ENCODE measurements around the gene ZSWIM7. TPM values are rescaled to one million over a fixed set of nuclear protein-coding genes. Genes with fewer than 3 reads are reported as not detected.

Gene ZSWIM7
- total and polyA plus RNA-seq, 7 experiments from 2014 or later = 10.0 to 82.7 (median 39.0) TPM

DNA sequence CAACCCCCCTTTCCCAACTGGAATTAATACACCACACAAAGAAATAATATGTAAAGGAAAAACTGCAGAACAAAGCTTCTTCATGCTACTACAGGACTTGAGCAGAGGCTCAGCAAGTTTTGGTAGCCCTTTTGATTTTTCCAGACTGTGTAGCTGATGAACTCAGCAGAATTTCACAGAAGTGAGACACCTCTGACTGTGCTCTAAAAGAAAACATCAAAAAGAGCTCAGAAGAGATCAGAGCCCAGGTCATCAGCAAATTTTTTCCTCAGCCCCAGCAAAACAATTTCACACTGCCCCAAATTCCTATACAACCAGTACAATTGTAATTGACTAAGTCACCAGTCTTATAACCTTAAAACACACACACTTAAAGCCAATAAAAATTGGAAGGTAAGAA lies 38.1 kb upstream of the ZSWIM7 start:
- ChIA-PET POLR2A (interaction anchor here (0.9 kb wide), 1 partner anchor 39 kb away, joined by 9 read pairs; no protein-coding TSS in a partner anchor), CTCF (interaction anchor here (0.6 kb wide), 1 partner anchor 472 kb away, joined by 3 read pairs; no protein-coding TSS in a partner anchor)
- no peak overlapping the region for H3K4me3 ChIP-seq (ENCODE audit: low read length)
- Mint-ChIP-seq H3K27me3 (no peaks in the 10 kb centered on the region), H3K9me3 (no peaks in the 10 kb centered on the region), H3K36me3 (peaks cover 13 to 61% (median 34%) of the 10 kb centered on the region in 5 donors), H3K27ac (peak overlapping the region in 8 of 9 donors; percentile 2 to 90 (median 65)), H3K4me1 (peaks cover 0 to 21% (median 8%) of the 10 kb centered on the region in 7 donors), H3K4me3 (no peak overlapping the region)
- no peaks in the 10 kb centered on the region for H3K27me3 ChIP-seq (ENCODE audit: control insufficient read depth in 2 of 2, insufficient read depth in 2 of 2, low read length in 2 of 2)
- intact Hi-C loops (cut with micrococcal nuclease) = no loop called here
- no peaks in the 10 kb centered on the region for H3K4me1 ChIP-seq (ENCODE audit: control insufficient read depth in 2 of 2, insufficient read depth in 2 of 2, low read length in 2 of 2)
- H3K36me3 ChIP-seq (ENCODE audit: control insufficient read depth in 2 of 3, insufficient read depth in 3 of 3, low read length in 3 of 3) = peaks cover 6 to 81% (median 14%) of the 10 kb centered on the region in 3 experiments
- H3K27ac ChIP-seq (ENCODE audit: low read depth, low read length) = no peak overlapping the region
- no peaks in the 10 kb centered on the region for H3K9me3 ChIP-seq (ENCODE audit: control insufficient read depth in 2 of 3, low read length in 3 of 3)
- ATAC-seq = no peak
- no peak for DNase-seq

DNA sequence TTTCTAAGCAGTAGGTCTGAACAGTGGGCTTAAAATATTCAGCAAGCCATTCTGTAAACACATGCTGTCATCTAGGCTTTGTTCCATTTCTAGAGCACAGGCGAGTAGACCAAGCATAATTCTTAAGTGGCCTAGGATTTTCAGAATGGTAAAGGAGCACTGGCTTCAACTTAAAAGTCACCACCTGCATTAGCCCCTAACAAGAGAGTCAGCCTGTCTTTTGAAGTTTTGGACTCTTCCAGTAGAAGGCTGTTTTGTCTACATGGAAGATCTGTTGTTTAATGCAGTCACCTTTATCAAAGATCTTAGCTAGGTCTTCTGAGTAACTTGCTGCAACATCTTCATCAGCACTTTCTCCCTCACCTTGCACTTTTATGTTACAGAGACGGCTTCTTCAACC lies 36.8 kb upstream of the ZSWIM7 start:
- Mint-ChIP-seq H3K4me3 (no peak overlapping the region), H3K27me3 (no peaks in the 10 kb centered on the region), H3K27ac (peak overlapping the region in 5 of 9 donors; percentile 19 to 71 (median 62)), H3K4me1 (peaks cover 0 to 19% (median 8%) of the 10 kb centered on the region in 7 donors), H3K9me3 (no peaks in the 10 kb centered on the region), H3K36me3 (peaks cover 14 to 65% (median 35%) of the 10 kb centered on the region in 5 donors)
- Histone ChIP-seq H3K36me3 (ENCODE audit: control insufficient read depth in 2 of 3, insufficient read depth in 3 of 3, low read length in 3 of 3) (peaks cover 7 to 89% (median 21%) of the 10 kb centered on the region in 3 experiments), H3K4me3 (ENCODE audit: low read length) (no peak overlapping the region), H3K9me3 (ENCODE audit: control insufficient read depth in 2 of 3, low read length in 3 of 3) (no peaks in the 10 kb centered on the region), H3K27ac (ENCODE audit: low read depth, low read length) (no peak overlapping the region), H3K4me1 (ENCODE audit: control insufficient read depth in 2 of 2, insufficient read depth in 2 of 2, low read length in 2 of 2) (no peaks in the 10 kb centered on the region), H3K27me3 (ENCODE audit: control insufficient read depth in 2 of 2, insufficient read depth in 2 of 2, low read length in 2 of 2) (no peaks in the 10 kb centered on the region)
- DNase-seq = no peak
- CTCF ChIA-PET = no interaction called here
- ATAC-seq = no peak
- intact Hi-C loops (cut with micrococcal nuclease) = no loop called here
- POLR2A ChIA-PET = no interaction called here

DNA sequence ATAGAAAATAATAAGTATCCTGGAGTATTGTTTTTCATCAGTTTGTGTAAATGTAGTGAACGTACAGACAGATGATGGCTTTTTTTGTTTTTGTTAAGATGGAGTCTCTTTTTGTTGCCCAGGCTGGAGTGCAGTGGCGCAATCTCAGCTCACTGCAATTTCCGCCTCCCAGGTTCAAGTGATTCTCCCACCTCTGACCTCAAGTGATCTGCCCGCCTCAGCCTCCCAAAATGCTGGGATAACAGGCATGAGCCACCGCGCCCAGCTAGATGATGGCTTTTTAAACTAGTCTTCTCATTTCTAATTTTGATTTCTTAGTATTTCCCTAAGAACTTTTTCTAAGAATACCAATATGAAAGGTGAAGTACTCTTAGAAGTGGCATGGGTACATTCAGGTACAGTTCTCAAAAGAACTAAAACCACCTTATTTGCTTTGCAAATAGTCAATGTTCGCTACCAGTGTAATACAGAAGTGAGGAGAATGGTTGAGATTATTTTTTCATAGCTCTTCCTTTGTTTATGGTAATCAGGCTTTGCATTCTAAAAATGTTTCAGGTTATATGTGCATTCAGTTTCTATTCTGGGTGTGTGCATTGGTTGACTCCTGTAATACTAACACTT lies 34.3 kb upstream of the ZSWIM7 start:
- intact Hi-C loops (cut with micrococcal nuclease) = no loop called here
- no peaks in the 10 kb centered on the region for H3K4me1 ChIP-seq (ENCODE audit: control insufficient read depth in 2 of 2, insufficient read depth in 2 of 2, low read length in 2 of 2)
- Mint-ChIP-seq H3K4me1 (peaks cover 0 to 23% (median 8%) of the 10 kb centered on the region in 7 donors), H3K36me3 (peaks cover 14 to 62% (median 37%) of the 10 kb centered on the region in 5 donors), H3K27me3 (no peaks in the 10 kb centered on the region), H3K4me3 (no peak overlapping the region), H3K9me3 (no peaks in the 10 kb centered on the region), H3K27ac (peak overlapping the region in 5 of 9 donors; percentile 5 to 54 (median 19))
- H3K27me3 ChIP-seq (ENCODE audit: control insufficient read depth in 2 of 2, insufficient read depth in 2 of 2, low read length in 2 of 2) = no peaks in the 10 kb centered on the region
- ChIA-PET CTCF (no interaction called here), POLR2A (interaction anchor here (0.6 kb wide), 1 partner anchor 11 kb away, joined by 4 read pairs; no protein-coding TSS in a partner anchor)
- H3K4me3 ChIP-seq (ENCODE audit: low read length) = no peak overlapping the region
- peaks cover 15 to 89% (median 29%) of the 10 kb centered on the region in 3 experiments for H3K36me3 ChIP-seq (ENCODE audit: control insufficient read depth in 2 of 3, insufficient read depth in 3 of 3, low read length in 3 of 3)
- no peak for DNase-seq
- no peaks in the 10 kb centered on the region for H3K9me3 ChIP-seq (ENCODE audit: control insufficient read depth in 2 of 3, low read length in 3 of 3)
- H3K27ac ChIP-seq (ENCODE audit: low read depth, low read length) = no peak overlapping the region
- ATAC-seq = no peak

DNA sequence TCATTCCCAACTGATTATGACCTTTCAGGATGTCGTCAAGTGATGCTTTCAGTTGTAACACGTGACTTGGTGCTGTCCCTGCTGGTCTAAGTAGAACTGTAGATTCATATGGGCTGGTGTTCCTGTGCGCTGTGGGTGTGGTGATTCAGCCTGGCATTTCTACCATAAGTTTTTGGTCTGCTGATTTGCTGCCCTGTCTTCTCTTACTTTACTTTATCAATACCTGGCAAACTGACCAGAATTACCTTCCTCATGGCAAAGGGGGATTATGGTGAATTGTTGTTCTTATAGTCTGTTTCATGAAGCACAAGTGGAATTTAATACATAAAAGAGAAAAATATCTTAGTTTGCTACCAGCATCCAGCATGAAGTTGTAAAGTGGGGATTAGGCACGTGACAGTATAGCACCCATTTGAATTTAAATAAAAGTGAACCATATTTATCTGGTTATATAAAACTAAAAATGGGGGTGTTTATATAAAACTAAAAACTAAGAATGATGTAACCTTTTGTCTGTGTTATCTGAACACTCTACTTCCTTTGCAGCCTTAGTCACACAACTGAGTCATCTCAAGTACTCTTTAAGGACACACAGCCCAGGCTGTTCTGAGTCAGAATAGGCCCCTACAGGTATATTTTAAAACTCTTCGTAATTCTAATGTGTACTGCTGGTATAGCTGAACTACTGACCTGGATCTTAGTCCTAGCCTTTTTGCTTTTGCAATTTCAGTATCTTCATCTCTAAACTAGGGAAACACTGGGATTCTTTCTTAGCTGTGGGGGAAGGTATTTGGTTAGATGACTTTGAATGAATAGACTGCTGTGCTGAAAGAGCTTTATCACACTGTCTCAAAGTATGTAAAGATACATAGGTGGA lies 28.4 kb upstream of the ZSWIM7 start:
- Mint-ChIP-seq H3K27ac (peak overlapping the region; percentile 45 to 94 (median 81)), H3K4me3 (peak overlapping the region in 2 of 10 donors; percentile 26 to 67), H3K9me3 (no peaks in the 10 kb centered on the region), H3K27me3 (no peaks in the 10 kb centered on the region), H3K36me3 (peaks cover 20 to 58% (median 40%) of the 10 kb centered on the region in 5 donors), H3K4me1 (peaks cover 0 to 26% (median 4%) of the 10 kb centered on the region in 7 donors)
- peak; percentile 77 for ATAC-seq
- Histone ChIP-seq H3K27me3 (ENCODE audit: control insufficient read depth in 2 of 2, insufficient read depth in 2 of 2, low read length in 2 of 2) (no peaks in the 10 kb centered on the region), H3K4me3 (ENCODE audit: low read length) (no peak overlapping the region), H3K4me1 (ENCODE audit: control insufficient read depth in 2 of 2, insufficient read depth in 2 of 2, low read length in 2 of 2) (no peaks in the 10 kb centered on the region), H3K27ac (ENCODE audit: low read depth, low read length) (no peak overlapping the region), H3K9me3 (ENCODE audit: control insufficient read depth in 2 of 3, low read length in 3 of 3) (no peaks in the 10 kb centered on the region), H3K36me3 (ENCODE audit: control insufficient read depth in 2 of 3, insufficient read depth in 3 of 3, low read length in 3 of 3) (peaks cover 22 to 86% (median 55%) of the 10 kb centered on the region in 3 experiments)
- intact Hi-C loops (cut with micrococcal nuclease) = loop anchor here in 1 of 2 donors (10.0 kb wide), 1 partner anchor 187 kb away; the partner anchor contains the start of genes NCOR1 and PIGL
- peak in 2 of 9 donors; percentile 15 to 37 for DNase-seq
- ChIA-PET POLR2A (no interaction called here), CTCF (no interaction called here)

DNA sequence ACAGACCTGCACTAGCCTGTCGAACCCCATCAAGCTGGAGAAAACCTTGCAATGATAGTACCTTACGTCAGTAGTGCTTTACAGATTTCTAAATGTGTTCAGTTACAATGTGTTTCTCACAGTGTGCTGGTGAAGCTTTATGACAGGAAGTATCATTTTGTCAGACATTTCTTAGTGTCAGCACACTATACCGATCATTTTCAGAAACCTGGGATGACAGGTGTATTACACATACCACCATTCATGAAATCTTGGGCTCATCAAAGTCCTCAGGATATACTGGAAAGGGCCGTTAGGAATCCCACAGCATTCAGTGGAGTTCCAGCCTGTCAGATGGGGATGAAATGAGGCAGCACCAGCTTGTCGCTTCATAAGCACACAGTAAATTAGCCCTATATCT lies 27.4 kb upstream of the ZSWIM7 start:
- ATAC-seq (no peak), DNase-seq (no peak)
- Histone ChIP-seq H3K4me1 (ENCODE audit: control insufficient read depth in 2 of 2, insufficient read depth in 2 of 2, low read length in 2 of 2) (no peaks in the 10 kb centered on the region), H3K36me3 (ENCODE audit: control insufficient read depth in 2 of 3, insufficient read depth in 3 of 3, low read length in 3 of 3) (peaks cover 22 to 75% (median 48%) of the 10 kb centered on the region in 3 experiments), H3K27ac (ENCODE audit: low read depth, low read length) (no peak overlapping the region), H3K9me3 (ENCODE audit: control insufficient read depth in 2 of 3, low read length in 3 of 3) (no peaks in the 10 kb centered on the region), H3K27me3 (ENCODE audit: control insufficient read depth in 2 of 2, insufficient read depth in 2 of 2, low read length in 2 of 2) (no peaks in the 10 kb centered on the region), H3K4me3 (ENCODE audit: low read length) (no peak overlapping the region)
- Mint-ChIP-seq H3K9me3 (no peaks in the 10 kb centered on the region), H3K27me3 (no peaks in the 10 kb centered on the region), H3K36me3 (peaks cover 16 to 55% (median 37%) of the 10 kb centered on the region in 5 donors), H3K4me1 (peaks cover 0 to 26% (median 11%) of the 10 kb centered on the region in 7 donors), H3K4me3 (no peak overlapping the region), H3K27ac (peak overlapping the region in 8 of 9 donors; percentile 16 to 94 (median 83))
- ChIA-PET POLR2A (interaction anchor here (0.9 kb wide), 1 partner anchor 28 kb away, joined by 3 read pairs; the partner anchor contains the start of genes TTC19 and ZSWIM7), CTCF (no interaction called here)
- intact Hi-C loops (cut with micrococcal nuclease) = loop anchor here in 1 of 2 donors (10.0 kb wide), 1 partner anchor 188 kb away; the partner anchor contains the start of genes NCOR1 and PIGL

DNA sequence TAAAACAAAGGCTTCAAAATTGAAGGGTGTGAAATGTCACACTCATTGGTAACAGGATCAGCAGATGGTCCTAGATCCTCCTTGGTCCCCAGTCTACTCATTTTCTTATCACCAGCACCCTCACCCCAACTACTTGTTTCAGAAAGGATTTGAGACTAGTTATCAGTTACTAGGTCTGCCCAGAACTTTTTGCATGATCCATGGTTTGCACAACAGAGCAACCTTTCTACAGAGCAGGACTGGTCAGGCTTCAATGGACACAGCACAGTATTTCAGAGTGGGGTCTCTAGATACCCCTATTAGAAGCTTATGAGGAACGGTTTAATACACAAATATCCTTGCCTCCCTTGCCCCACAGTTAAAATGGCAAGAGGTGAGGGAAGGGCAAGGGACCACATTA lies 25.7 kb upstream of the ZSWIM7 start:
- H3K4me1 ChIP-seq (ENCODE audit: control insufficient read depth in 2 of 2, insufficient read depth in 2 of 2, low read length in 2 of 2) = no peaks in the 10 kb centered on the region
- POLR2A ChIA-PET = no interaction called here
- intact Hi-C loops (cut with micrococcal nuclease) = loop anchor here in 1 of 2 donors (10.0 kb wide), 1 partner anchor 190 kb away; the partner anchor contains the start of genes NCOR1 and PIGL

More for the DNA sequence above, 25.7 kb upstream of the ZSWIM7 start:
- ATAC-seq (no peak), DNase-seq (no peak)
- peaks cover 18 to 56% (median 35%) of the 10 kb centered on the region in 5 donors for H3K36me3 Mint-ChIP-seq
- Histone ChIP-seq H3K4me3 (ENCODE audit: low read length) (no peak overlapping the region), H3K9me3 (ENCODE audit: control insufficient read depth in 2 of 3, low read length in 3 of 3) (no peaks in the 10 kb centered on the region), H3K27ac (ENCODE audit: low read depth, low read length) (no peak overlapping the region), H3K36me3 (ENCODE audit: control insufficient read depth in 2 of 3, insufficient read depth in 3 of 3, low read length in 3 of 3) (peaks cover 18 to 59% (median 43%) of the 10 kb centered on the region in 3 experiments), H3K27me3 (ENCODE audit: control insufficient read depth in 2 of 2, insufficient read depth in 2 of 2, low read length in 2 of 2) (no peaks in the 10 kb centered on the region)
- peak overlapping the region in 5 of 9 donors; percentile 21 to 94 (median 68) for H3K27ac Mint-ChIP-seq
- no peaks in the 10 kb centered on the region for H3K9me3 Mint-ChIP-seq
- peaks cover 0 to 28% (median 19%) of the 10 kb centered on the region in 7 donors for H3K4me1 Mint-ChIP-seq
- H3K27me3 Mint-ChIP-seq = no peaks in the 10 kb centered on the region
- CTCF ChIA-PET = no interaction called here
- no peak overlapping the region for H3K4me3 Mint-ChIP-seq

Data from naive thymus-derived CD4-positive, alpha-beta T cell (primary cell).